H1 (cell line): ENCODE data around the gene SOX13. TPM values are rescaled to one million over a fixed set of nuclear protein-coding genes. Genes with fewer than 3 reads are reported as not detected.

Source experiments
- CTCF ChIA-PET: fragments of 300-600 bp; sonication (Branson Sonifier 250); formaldehyde crosslinking; loops from one replicate; lab custom pipeline; 2021; ENCODE audit not compliant: partially characterized antibody; lab: Charles Lee
- POLR2A ChIA-PET: fragments of 300-600 bp; sonication (Branson Sonifier 250); formaldehyde crosslinking; loops from one replicate; lab custom pipeline; 2021; ENCODE audit warnings: inconsistent platforms; ENCODE audit not compliant: partially characterized antibody; lab: Charles Lee
- DNase-seq, 2 experiments: peaks; one replicate each; pipeline versions ENCODE4 v3.0.0 to v3.0.0-alpha.2; 2010 to 2022; ENCODE audit warnings: low spot score in 2 of 2, low read depth in 1 of 2, mixed read lengths in 1 of 2
- FAIRE-seq: peaks from 2 replicates; lab custom pipeline; 2011; peaks lifted over from hg19 to GRCh38; lab: Jason Lieb, UNC
- H2AFZ ChIP-seq: 2 replicates; pipeline ENCODE4 v1.8.1; 2012; ENCODE audit warnings: low read length, inconsistent platforms
- H2AK5ac ChIP-seq: 2 replicates; pipeline ENCODE4 v1.6.1; 2013; ENCODE audit warnings: low read depth, low read length
- H2BK120ac ChIP-seq: replicated peaks from 2 replicates; pipeline ENCODE3; 2013; ENCODE audit warnings: low read depth, low read length, inconsistent platforms
- H2BK12ac ChIP-seq: 2 replicates; pipeline ENCODE4 v1.6.1; 2013; ENCODE audit warnings: low read depth, low read length
- H2BK15ac ChIP-seq: 2 replicates; pipeline ENCODE4 v1.6.1; 2013; ENCODE audit warnings: low read length
- H2BK20ac ChIP-seq: 2 replicates; pipeline ENCODE4 v1.6.1; 2013; ENCODE audit warnings: low read length
- H2BK5ac ChIP-seq: 2 replicates; pipeline ENCODE4 v1.6.1; 2013; ENCODE audit warnings: low read depth, low read length
- H3K14ac ChIP-seq: 2 replicates; pipeline ENCODE4 v1.6.1; 2013; ENCODE audit warnings: inconsistent platforms; ENCODE audit not compliant: insufficient read length
- H3K18ac ChIP-seq: 2 replicates; pipeline ENCODE4 v1.6.1; 2013; ENCODE audit warnings: low read length; ENCODE audit errors: extremely low read depth
- H3K23ac ChIP-seq: 2 replicates; pipeline ENCODE4 v1.6.1; 2013; ENCODE audit warnings: inconsistent platforms; ENCODE audit not compliant: insufficient read length
- H3K23me2 ChIP-seq: 2 replicates; pipeline ENCODE4 v1.6.1; 2013; ENCODE audit warnings: low read depth, low read length
- H3K27ac ChIP-seq: 2 replicates; pipeline ENCODE4 v1.6.1; 2011; ENCODE audit warnings: low read depth, low read length, inconsistent platforms
- H3K27me3 ChIP-seq, 4 experiments: replicated peaks in 1 of 4; 1 replicate in 1 of 4; 2 replicates in 3 of 4; pipeline versions ENCODE4 v1.6.1 to v1.8.1; 2011 to 2013; ENCODE audit warnings: low read length in 3 of 4, mild to moderate bottlenecking in 3 of 4, inconsistent platforms in 2 of 4, mixed read lengths in 2 of 4, moderate library complexity in 1 of 4; ENCODE audit not compliant: control insufficient read depth in 3 of 4, insufficient read depth in 3 of 4; ENCODE audit errors: extremely low read depth in 1 of 4
- H3K36me3 ChIP-seq, 4 experiments: 2 replicates each; pipeline versions ENCODE4 v1.6.1 to v1.8.1; 2011 to 2013; ENCODE audit warnings: mild to moderate bottlenecking in 4 of 4, low read length in 3 of 4, moderate library complexity in 2 of 4, control low read depth in 1 of 4, inconsistent platforms in 1 of 4; ENCODE audit not compliant: insufficient read depth in 4 of 4, control insufficient read depth in 2 of 4
- H3K4ac ChIP-seq: replicated peaks from 2 replicates; pipeline ENCODE3; 2013; ENCODE audit warnings: low read length, low read depth, mixed read lengths, inconsistent platforms; ENCODE audit not compliant: insufficient read length
- H3K4me1 ChIP-seq, 4 experiments: replicated peaks in 1 of 4; 1 replicate in 1 of 4; 2 replicates in 3 of 4; pipeline versions ENCODE4 v1.6.1 to v1.8.1; 2011 to 2013; ENCODE audit warnings: low read length in 3 of 4, inconsistent platforms in 2 of 4, mixed read lengths in 1 of 4; ENCODE audit not compliant: insufficient read depth in 4 of 4, control insufficient read depth in 3 of 4
- H3K4me2 ChIP-seq, 2 experiments: 2 replicates each; pipeline versions ENCODE4 v1.6.1 to v1.8.1; 2011 to 2013; ENCODE audit warnings: low read depth in 2 of 2, low read length in 2 of 2, control low read depth in 1 of 2, inconsistent platforms in 1 of 2, mild to moderate bottlenecking in 1 of 2; ENCODE audit not compliant: insufficient read depth in 1 of 2
- H3K4me3 ChIP-seq, 4 experiments: fragments of 200-600, 300-600 bp in 1 of 4; sonication (generic), shearing (Covaris generic), sonication (Bioruptor Twin) in 1 of 4; 2 replicates each; pipeline versions ENCODE4 v1.5.1 to v1.8.1; 2011 to 2016; ENCODE audit warnings: low read length in 4 of 4, low read depth in 3 of 4, control low read depth in 2 of 4, inconsistent platforms in 2 of 4, mild to moderate bottlenecking in 2 of 4, mixed read lengths in 1 of 4, moderate library complexity in 1 of 4; ENCODE audit not compliant: insufficient read depth in 2 of 4; ENCODE audit errors: extremely low read depth in 1 of 4
- H3K56ac ChIP-seq: replicated peaks from 2 replicates; pipeline ENCODE3; 2013; ENCODE audit warnings: low read depth, mild to moderate bottlenecking, mixed read lengths, low read length, inconsistent platforms; ENCODE audit not compliant: insufficient read length
- H3K79me1 ChIP-seq: 2 replicates; pipeline ENCODE4 v1.6.1; 2013; ENCODE audit warnings: low read depth, low read length, control low read depth
- H3K79me2 ChIP-seq, 2 experiments: 2 replicates each; pipeline versions ENCODE4 v1.6.1 to v1.8.1; 2012 to 2013; ENCODE audit warnings: low read length in 2 of 2, mild to moderate bottlenecking in 2 of 2, inconsistent platforms in 1 of 2; ENCODE audit not compliant: insufficient read depth in 2 of 2, control insufficient read depth in 1 of 2
- H3K9ac ChIP-seq, 4 experiments: replicated peaks in 1 of 4; 1 replicate in 1 of 4; 2 replicates in 3 of 4; pipeline versions ENCODE4 v1.6.1 to v1.8.1; 2011 to 2013; ENCODE audit warnings: low read depth in 3 of 4, low read length in 3 of 4, control low read depth in 2 of 4, mild to moderate bottlenecking in 2 of 4, moderate library complexity in 2 of 4, inconsistent platforms in 1 of 4; ENCODE audit errors: extremely low read depth in 1 of 4
- H3K9me3 ChIP-seq, 2 experiments: 2 replicates each; pipeline versions ENCODE4 v1.6.1 to v1.8.1; 2012 to 2013; ENCODE audit warnings: mild to moderate bottlenecking in 2 of 2, moderate library complexity in 2 of 2, control low read depth in 1 of 2, inconsistent platforms in 1 of 2, low read depth in 1 of 2, low read length in 1 of 2, mixed read lengths in 1 of 2; ENCODE audit not compliant: insufficient read depth in 2 of 2
- H4K20me1 ChIP-seq, 2 experiments: replicated peaks in 1 of 2; 2 replicates each; pipeline versions ENCODE3 to v1.8.1; 2011 to 2013; ENCODE audit warnings: inconsistent platforms in 2 of 2, low read length in 2 of 2, mild to moderate bottlenecking in 1 of 2; ENCODE audit not compliant: insufficient read depth in 2 of 2, control insufficient read depth in 1 of 2
- H4K5ac ChIP-seq: 2 replicates; pipeline ENCODE4 v1.6.1; 2013; ENCODE audit warnings: low read length, low read depth, mixed read lengths, inconsistent platforms; ENCODE audit not compliant: insufficient read length
- H4K8ac ChIP-seq: 2 replicates; pipeline ENCODE4 v1.8.0; 2013; ENCODE audit warnings: mild to moderate bottlenecking, moderate library complexity, low read length, inconsistent platforms; ENCODE audit not compliant: insufficient read depth; ENCODE audit errors: extremely low read depth
- H4K91ac ChIP-seq: replicated peaks from 2 replicates; pipeline ENCODE3; 2013; ENCODE audit warnings: low read length, mixed read lengths, inconsistent platforms; ENCODE audit not compliant: insufficient read length
- BACH1 ChIP-seq: IDR thresholded peaks from 2 replicates; pipeline ENCODE4 v1.6.1; 2012; ENCODE audit warnings: low read length, improper control_type of control experiment
- CBX5 ChIP-seq: fragments of 300-800, 300-1000 bp; sonication (generic); IDR thresholded peaks from 2 replicates; pipeline ENCODE4 v1.7.1; 2016; ENCODE audit warnings: antibody characterized with exemption, low read length, low read depth
- CHD2 ChIP-seq: IDR thresholded peaks from 2 replicates; pipeline ENCODE4 v1.6.1; 2012; ENCODE audit warnings: low read length, improper control_type of control experiment
- EZH2 ChIP-seq: fragments of 200-600 bp; sonication (generic); IDR thresholded peaks from 2 replicates; pipeline ENCODE4 v1.7.1; 2012; ENCODE audit warnings: low read depth, mild to moderate bottlenecking, moderate library complexity, low read length, inconsistent platforms; ENCODE audit not compliant: severe bottlenecking
- POU5F1 ChIP-seq: IDR thresholded peaks from 2 replicates; pipeline ENCODE4 v1.6.1; 2011; ENCODE audit warnings: low read depth, mild to moderate bottlenecking, low read length, moderate library complexity
- RAD21 ChIP-seq, 2 experiments: IDR thresholded peaks in 1 of 2; conservative IDR thresholded peaks in 1 of 2; 2 replicates each; pipeline ENCODE4 v1.6.1; 2011; ENCODE audit warnings: low read depth in 2 of 2, low read length in 2 of 2, improper control_type of control experiment in 1 of 2, inconsistent platforms in 1 of 2, mild to moderate bottlenecking in 1 of 2, moderate library complexity in 1 of 2
- RNF2 ChIP-seq: fragments of 200-900, 300-1000 bp; sonication (generic); IDR thresholded peaks from 2 replicates; pipeline ENCODE4 v1.7.1; 2016; ENCODE audit warnings: borderline replicate concordance, low read depth, mild to moderate bottlenecking, antibody characterized with exemption, low read length; ENCODE audit not compliant: poor library complexity, severe bottlenecking; ENCODE audit errors: missing control alignments
- SAP30 ChIP-seq: fragments of 300-600 bp; sonication (generic); IDR thresholded peaks from 2 replicates; pipeline ENCODE4 v1.7.1; 2012; ENCODE audit warnings: low read length, moderate library complexity, mild to moderate bottlenecking, inconsistent platforms; ENCODE audit not compliant: insufficient read depth, insufficient replicate concordance
- SIN3A ChIP-seq, 2 experiments: IDR thresholded peaks in 1 of 2; conservative IDR thresholded peaks in 1 of 2; 2 replicates each; pipeline ENCODE4 v1.6.1; 2011 to 2012; ENCODE audit warnings: low read length in 2 of 2, improper control_type of control experiment in 1 of 2, low read depth in 1 of 2, mild to moderate bottlenecking in 1 of 2
- SIX5 ChIP-seq: IDR thresholded peaks from 2 replicates; pipeline ENCODE4 v1.6.1; 2011; ENCODE audit warnings: mild to moderate bottlenecking, low read depth, low read length
- SP1 ChIP-seq: IDR thresholded peaks from 2 replicates; pipeline ENCODE4 v1.6.1; 2011; ENCODE audit warnings: low read depth, low read length
- SRF ChIP-seq: IDR thresholded peaks from 2 replicates; pipeline ENCODE4 v1.6.1; 2011; ENCODE audit warnings: mild to moderate bottlenecking, low read depth, low read length, moderate library complexity
- WGBS, 2 experiments: shearing (Covaris generic) in 1 of 2; methylation state at CpG; one replicate each; pipeline versions ENCODE4 v1.1.6 to v1.1.7; 2013 to 2015; ENCODE audit warnings: low lambda C conversion rate in 2 of 2, mixed read lengths in 2 of 2, inconsistent platforms in 1 of 2, low coverage in 1 of 2, missing lambda C conversion rate in 1 of 2; ENCODE audit not compliant: insufficient replicate concordance in 2 of 2, insufficient coverage in 1 of 2, insufficient read length in 1 of 2; ENCODE audit errors: extremely low coverage in 1 of 2, missing lambda C conversion rate in 1 of 2; 5-methylcytosine and 5-hydroxymethylcytosine counted together
- polyA plus RNA-seq, 7 experiments: library from polyadenylated mRNA; depleted of rRNA in 3 of 7; stranded (reverse) in 5 of 7; unstranded in 2 of 7; fragments of >200 nt in 5 of 7; fragments of 200-250 nt in 2 of 7; gene quantifications; 1 replicate in 5 of 7; 2 replicates in 1 of 7; 4 replicates in 1 of 7; pipeline versions ENCODE4 v1.2.1 to v1.2.3, GENCODE V29; 2011 to 2013; ENCODE audit warnings: missing spikeins in 2 of 7, mixed read lengths in 2 of 7
- total RNA-seq: library from RNA; stranded (reverse); fragmentation: NEBNext Ultra II Directional; extraction: Animal tissue kit (Norgen Biotek cat#: 25700); gene quantifications from 2 replicates; pipeline ENCODE4 v1.2.1, GENCODE V29; 2021

The SOX13 gene
- total and polyA plus RNA-seq, 2 of the 8 experiments (the other 6 are each of a cell fraction or from before 2014, with no cell fraction given) = 113 to 173 TPM

- Histone ChIP-seq H3K14ac (no peak overlapping the region), H4K5ac (no peak overlapping the region), H3K23me2 (no peaks in the 10 kb centered on the region), H3K4ac (no peak overlapping the region), H3K36me3 (no peaks in the 10 kb centered on the region), H2BK5ac (no peak overlapping the region), H3K27me3 (no peaks in the 10 kb centered on the region), H3K79me2 (peaks cover 56 to 100% of the 10 kb centered on the region in 2 experiments), H3K56ac (no peak overlapping the region), H4K8ac (no peak overlapping the region), H2BK120ac (no peak overlapping the region), H3K9ac (no peak overlapping the region), H2BK15ac (no peak overlapping the region), H3K23ac (no peak overlapping the region), H3K9me3 (no peaks in the 10 kb centered on the region), H3K27ac (no peak overlapping the region), H3K18ac (0 out of 2 replicates have a peak overlapping the region, but pooled peaks have one; percentile 35), H3K4me1 (peaks cover 21 to 52% (median 35%) of the 10 kb centered on the region in 4 experiments), H4K20me1 (peaks cover 42 to 48% of the 10 kb centered on the region in 2 experiments), H2AFZ (no peak overlapping the region), H2BK12ac (no peak overlapping the region), H4K91ac (no peak overlapping the region), H2BK20ac (no peak overlapping the region), H2AK5ac (peak overlapping the region; percentile 79; the same call in 1 of the 2 replicates), H3K4me2 (peak overlapping the region; percentile 62 to 71), H3K4me3 (peak overlapping the region in 2 of 4 experiments; percentile 15 to 34; a peak in 3 of 8 replicates), H3K79me1 (peaks cover 30% of the 10 kb centered on the region)
- FAIRE-seq (no peak), DNase-seq (peak in 1 of 2 experiments; percentile 75)
- ChIA-PET CTCF (interaction anchor here (0.6 to 3.0 kb wide), 8 partner anchors 14 to 1055 kb away, joined by 3 to 14 read pairs (median 4); no protein-coding TSS in a partner anchor), POLR2A (interaction anchor here (1.2 to 7.7 kb wide), 6 partner anchors 14 to 229 kb away, joined by 3 to 101 read pairs (median 4); partner anchors contain the start of gene SOX13)
- WGBS, 2 experiments = 28% methylated on average over 6 of the region's 6 CpGs; no CpG with 5 or more reads in 1 of the 2 experiments
- TF ChIP-seq RAD21 (IDR thresholded peaks at IDR 0.05 in 1 of 2, conservative IDR thresholded peaks at IDR 0.05 in 1 of 2; ENCODE audit: low read depth in 2 of 2, low read length in 2 of 2) (peak; percentile 20 to 33; a peak in 2 of 4 replicates), CHD2 (peak; percentile 29; the same call in 1 of the 2 replicates), POU5F1 (0 out of 2 replicates have a peak, but pooled peaks have one; percentile 13), EZH2 (no peak), SAP30 (no peak), SP1 (peak; percentile 74; the same call in 1 of the 2 replicates), SRF (no peak), CBX5 (no peak), RNF2 (no peak), BACH1 (no peak), SIX5 (no peak), SIN3A (conservative IDR thresholded peaks at IDR 0.05 in 1 of 2, IDR thresholded peaks at IDR 0.05 in 1 of 2; ENCODE audit: low read depth in 1 of 2, low read length in 2 of 2) (no peak)
These were observed 21.4 kb downstream of the SOX13 start for GRCh38 chr1:204094313-204094729.
